HG03469 (cell line): ENCODE results near the gene LSM4.

ENCODE experiments used
- ATAC-seq: cut with Tn5 transposase; IDR thresholded peaks from one replicate; pipeline ENCODE4 v1.9.1; 2021; ENCODE audit warnings: mild to moderate bottlenecking, moderate library complexity, moderate number of reproducible peaks; ENCODE audit not compliant: unreplicated experiment

The LSM4 gene

GRCh38 chr19:18311502-18312091 lies 11.3 kb downstream of the LSM4 start:
- no peak for ATAC-seq

DNA sequence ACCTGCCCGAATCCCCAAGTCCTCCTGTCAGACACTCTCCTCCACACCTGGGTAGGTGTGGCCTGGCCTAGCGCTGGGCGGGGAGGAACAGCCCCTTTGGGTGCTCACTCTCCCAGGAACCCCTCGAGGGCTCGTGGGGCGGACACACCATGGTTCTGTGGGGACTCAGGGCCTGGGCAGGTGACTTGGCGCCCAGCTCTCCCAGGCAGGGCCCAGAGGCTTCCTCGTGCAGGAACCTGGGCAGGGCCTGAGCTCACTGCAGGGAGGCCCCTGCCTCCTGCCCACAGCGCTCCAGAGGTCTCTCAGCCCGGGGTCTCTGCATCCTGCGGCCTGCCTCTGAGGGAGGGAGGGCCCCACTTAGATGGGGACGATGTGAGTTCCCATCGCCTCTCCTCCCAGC lies 11.9 kb downstream of the LSM4 start:
- no peak for ATAC-seq

GRCh38 chr19:18310118-18310909 lies 12.6 kb downstream of the LSM4 start:
- ATAC-seq: no peak

GRCh38 chr19:18309525-18310064 lies 13.3 kb downstream of the LSM4 start:
- ATAC-seq: no peak

DNA sequence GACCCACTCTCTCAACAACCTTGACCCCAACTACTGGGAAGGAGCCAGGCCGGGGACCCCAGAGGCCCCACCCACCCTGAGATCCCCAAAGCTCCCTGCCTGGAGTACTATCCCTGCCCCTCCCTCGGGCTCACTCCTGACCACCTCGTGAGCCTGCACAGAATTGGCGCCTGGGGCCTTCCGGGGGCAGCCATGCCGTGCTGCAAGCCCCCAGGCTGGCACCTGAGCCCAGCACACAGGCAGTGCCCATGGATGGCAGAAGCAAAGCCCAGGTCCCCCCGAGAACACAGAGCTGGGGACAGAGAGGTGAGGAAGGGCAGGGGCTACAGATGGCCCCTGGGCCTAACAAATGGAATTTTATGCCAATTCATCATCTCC lies 13.9 kb downstream of the LSM4 start:
- ATAC-seq: no peak

- no peak for ATAC-seq
These were observed 14.6 kb downstream of the LSM4 start for GRCh38 chr19:18308051-18308947.

DNA sequence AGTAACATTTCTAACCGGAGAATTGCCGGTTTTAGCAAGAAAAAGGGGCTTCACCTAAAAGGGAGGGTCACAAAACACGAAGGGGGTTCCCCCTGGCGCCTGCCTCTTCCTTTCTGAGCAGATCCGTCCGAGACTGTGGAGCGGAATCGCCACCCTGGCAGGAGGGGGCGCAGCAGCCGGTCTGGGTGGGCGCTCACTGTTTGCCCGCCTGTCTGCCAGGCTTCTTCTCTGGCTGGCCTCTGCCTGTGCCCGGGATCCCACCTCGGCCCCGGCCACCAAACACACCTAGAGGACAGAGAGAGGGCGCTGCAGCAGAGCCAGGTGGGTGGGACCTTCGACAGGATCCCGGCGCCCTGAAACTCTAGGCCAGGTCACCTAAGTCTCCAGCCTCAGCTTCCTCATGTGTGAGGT lies 15.6 kb downstream of the LSM4 start:
- ATAC-seq: no peak

- no peak for ATAC-seq
These were observed 16.0 kb downstream of the LSM4 start for GRCh38 chr19:18306888-18307260.

GRCh38 chr19:18306209-18306887 lies 16.5 kb downstream of the LSM4 start:
- ATAC-seq: no peak

GRCh38 chr19:18304458-18305310 lies 18.2 kb downstream of the LSM4 start:
- ATAC-seq: no peak

GRCh38 chr19:18304208-18304457 lies 18.7 kb downstream of the LSM4 start:
- no peak for ATAC-seq

DNA sequence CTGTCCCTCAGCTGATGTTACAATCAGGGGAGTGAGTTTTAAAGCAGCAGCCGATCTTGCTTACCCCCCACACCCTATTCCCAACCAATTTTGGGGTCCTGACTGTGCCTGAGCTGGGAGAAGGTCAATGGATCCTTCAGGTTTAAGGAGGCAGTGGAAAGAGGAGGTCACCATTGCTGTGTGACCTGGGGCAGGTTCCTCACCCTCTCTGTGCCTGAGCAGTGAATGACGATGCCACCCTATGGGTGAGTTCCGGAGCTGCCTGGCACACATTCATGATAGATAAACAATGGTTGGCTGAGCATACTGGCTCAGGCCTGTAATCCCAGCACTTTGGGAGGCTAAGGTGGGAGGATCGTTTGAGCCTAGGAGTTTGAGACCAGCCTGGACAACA lies 21.2 kb downstream of the LSM4 start:
- no peak for ATAC-seq

DNA sequence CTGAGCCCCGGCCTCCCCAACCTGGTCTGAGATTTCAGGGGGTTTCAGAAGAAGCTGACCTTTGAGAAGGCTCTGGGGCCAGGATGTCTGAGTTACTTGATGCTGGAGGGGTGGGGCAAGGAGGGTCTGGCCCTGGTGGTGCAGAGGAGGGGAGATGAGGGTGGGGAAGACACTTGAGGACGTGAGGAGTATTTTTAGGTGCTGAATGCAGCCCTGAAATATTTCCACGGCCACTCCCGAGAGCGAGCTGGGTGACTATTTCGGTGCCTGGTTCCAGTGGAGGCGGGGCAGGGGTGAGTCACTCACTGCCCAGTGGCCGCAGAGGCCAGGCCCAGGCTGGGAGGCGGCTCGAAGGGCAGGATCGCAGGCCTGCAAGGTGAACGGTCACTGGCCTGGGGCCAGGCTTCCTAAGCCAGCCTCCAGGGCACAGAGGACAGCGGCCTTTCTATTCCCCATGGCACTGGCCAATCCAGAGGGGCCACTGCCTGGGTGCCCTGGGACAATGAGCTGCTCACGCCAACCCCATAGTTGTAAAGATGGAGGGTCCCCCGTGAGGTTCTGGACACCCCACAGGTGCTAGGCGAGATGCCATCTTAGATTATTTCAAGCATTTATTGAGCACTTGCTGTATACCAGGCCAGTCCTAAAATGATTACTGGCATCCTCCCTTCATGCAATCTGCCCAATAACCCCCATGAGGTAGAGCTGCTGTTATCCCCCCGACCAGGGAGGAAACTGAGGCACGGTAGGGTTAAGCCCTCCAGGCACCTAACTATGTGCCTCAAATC lies 21.8 kb downstream of the LSM4 start:
- no peak for ATAC-seq

DNA sequence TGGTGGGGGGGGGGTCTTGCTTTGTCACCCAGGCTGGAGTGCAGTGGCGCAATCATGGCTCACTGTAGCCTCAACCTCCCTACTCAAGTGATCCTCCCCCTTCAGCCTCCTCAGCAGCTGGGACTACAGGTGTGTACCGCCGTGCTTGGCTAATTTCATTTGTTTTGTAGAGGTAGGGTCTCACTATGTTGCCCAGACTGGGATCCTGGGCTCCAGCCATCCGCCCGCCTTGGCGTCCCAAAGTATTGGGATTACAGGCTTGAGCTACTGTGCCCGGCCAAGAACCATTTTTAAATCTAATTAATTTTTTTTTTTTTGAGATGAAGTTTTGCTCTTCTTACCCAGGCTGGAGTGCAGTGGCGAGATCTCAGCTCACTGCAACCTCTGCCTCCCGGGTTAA lies 23.2 kb downstream of the LSM4 start:
- ATAC-seq: no peak

DNA sequence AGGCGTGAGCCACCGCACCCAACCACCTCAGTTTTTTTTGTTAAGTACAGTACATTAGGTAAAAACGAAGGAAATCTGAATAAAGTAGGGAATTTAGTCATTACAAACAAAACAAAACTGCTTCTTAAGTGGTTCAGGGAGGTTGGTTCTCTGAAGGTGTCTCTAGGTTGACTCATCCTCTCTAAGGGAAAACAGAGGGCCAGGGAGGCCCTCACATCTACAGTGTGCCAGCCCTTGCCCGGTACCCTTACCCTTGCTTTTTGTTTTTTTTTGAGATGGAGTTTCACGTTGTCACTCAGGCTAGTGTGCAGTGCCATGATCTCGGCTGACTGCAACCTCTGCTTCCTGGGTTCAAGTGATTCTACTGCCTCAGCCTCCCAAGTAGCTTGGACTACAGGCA lies 24.3 kb downstream of the LSM4 start:
- ATAC-seq: no peak

- ATAC-seq: no peak
These were observed 25.6 kb downstream of the LSM4 start for GRCh38 chr19:18297308-18297707.

DNA sequence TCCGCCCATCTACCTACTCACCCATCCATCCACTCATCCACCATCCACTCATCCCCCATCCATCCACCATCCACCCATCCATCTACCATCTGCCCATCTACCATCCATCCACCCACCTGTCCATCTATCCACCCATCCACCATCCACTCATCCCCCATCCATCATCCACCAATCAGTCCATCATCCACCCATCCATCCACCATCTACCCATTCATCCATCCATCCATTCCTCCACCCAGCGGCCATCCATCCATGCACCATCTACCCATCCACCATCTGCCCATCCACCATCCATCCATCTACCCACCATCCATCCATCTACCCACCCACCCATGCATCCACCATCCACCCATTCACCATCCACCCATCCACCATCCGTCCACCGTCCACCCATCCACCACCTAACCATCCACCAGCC lies 27.8 kb downstream of the LSM4 start:
- no peak for ATAC-seq

DNA sequence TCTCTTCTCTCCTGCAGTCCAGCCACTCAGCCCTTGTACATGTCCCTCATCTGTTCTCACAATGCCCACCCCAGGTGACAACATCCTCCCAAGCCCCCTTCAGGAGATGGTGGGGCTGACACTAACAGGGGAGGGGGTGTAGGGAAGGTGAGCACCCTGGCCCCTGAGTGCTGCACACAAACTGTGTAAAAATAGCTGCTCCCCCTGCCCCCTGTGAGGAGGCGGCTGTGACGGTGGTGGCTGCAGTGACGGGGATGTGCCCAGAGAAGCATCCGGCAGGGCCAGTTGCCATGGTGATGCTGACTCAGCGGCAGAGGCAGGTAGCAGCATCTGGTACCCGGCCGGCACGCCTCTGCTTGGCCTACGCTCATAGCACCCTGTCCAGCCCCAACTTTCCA lies 28.4 kb downstream of the LSM4 start:
- no peak for ATAC-seq

DNA sequence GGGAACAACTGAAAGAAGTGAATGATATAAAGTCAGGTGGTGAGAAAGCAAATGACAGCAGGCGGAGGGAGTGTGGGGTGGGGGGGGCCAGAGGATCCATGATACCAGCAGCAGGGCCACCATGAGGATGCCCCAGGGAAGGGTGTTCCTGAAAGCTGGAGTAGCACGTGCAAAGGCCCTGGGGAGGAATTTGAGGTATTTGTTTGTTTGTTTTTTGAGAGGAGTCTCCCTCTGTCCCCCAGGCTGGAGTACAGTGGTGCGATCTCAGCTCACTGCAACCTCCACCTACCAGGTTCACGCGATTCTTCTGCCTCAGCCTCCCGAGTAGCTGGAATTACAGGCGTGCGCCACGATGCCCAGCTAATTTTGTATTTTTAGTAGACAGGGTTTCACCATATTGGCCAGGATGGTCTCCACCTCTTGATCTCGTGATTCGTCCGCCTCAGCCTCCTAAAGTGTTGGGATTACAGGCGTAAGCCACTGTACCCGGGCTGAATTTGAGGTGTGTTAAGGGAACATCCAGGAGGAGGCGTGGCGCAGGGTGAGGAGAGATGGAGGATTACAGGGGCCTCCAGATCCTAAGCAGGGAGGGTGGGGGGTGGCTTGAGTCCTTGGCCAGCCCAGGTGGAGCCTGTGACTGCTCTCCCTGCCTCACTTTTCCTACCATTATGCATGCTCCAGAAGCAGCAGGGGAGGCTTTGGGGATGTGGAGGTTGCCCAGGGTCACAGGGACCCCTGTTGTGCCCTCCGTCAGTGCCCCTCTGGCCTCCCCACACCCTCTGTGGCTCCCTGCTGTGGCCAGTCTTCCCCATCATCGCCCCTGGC lies 29.0 kb downstream of the LSM4 start:
- no peak for ATAC-seq
